DND-41 (cell line): ENCODE data around the gene TNC.

Experiments used
- ATAC-seq: fragments of 200-7000 bp; cut with Tn5 transposase; 3 replicates; pipeline ENCODE4 v1.9.1; 2021; ENCODE audit warnings: low read depth; ENCODE audit not compliant: insufficient read depth
- DNase-seq: peaks from one replicate; pipeline ENCODE4 v3.0.0-alpha.2; 2020
- H2AFZ ChIP-seq: 2 replicates; pipeline ENCODE4 v1.6.0; 2012; ENCODE audit warnings: low read depth, low read length
- H3K27ac ChIP-seq: 2 replicates; pipeline ENCODE4 v1.5.1; 2012; ENCODE audit warnings: low read length, inconsistent platforms
- H3K27me3 ChIP-seq: fragments of 200-600 bp; sonication (generic); 2 replicates; pipeline ENCODE4 v1.6.0; 2012; ENCODE audit warnings: low read length, mild to moderate bottlenecking, inconsistent platforms; ENCODE audit not compliant: insufficient read depth, poor library complexity
- H3K36me3 ChIP-seq: 2 replicates; pipeline ENCODE4 v1.5.1; 2012; ENCODE audit warnings: low read length, inconsistent platforms; ENCODE audit not compliant: insufficient read depth
- H3K4me1 ChIP-seq: 2 replicates; pipeline ENCODE4 v1.5.1; 2012; ENCODE audit warnings: mild to moderate bottlenecking, low read length; ENCODE audit not compliant: insufficient read depth
- H3K4me2 ChIP-seq: 2 replicates; pipeline ENCODE4 v1.6.0; 2012; ENCODE audit warnings: mild to moderate bottlenecking, moderate library complexity, low read length, inconsistent platforms; ENCODE audit not compliant: insufficient read depth
- H3K4me3 ChIP-seq, 2 experiments: fragments of 200-600 bp in 1 of 2; shearing (Covaris generic) in 1 of 2; 2 replicates each; pipeline ENCODE4 v1.5.1; 2012 to 2016; ENCODE audit warnings: inconsistent platforms in 2 of 2, low read length in 2 of 2, mild to moderate bottlenecking in 2 of 2, low read depth in 1 of 2, moderate library complexity in 1 of 2
- H3K79me2 ChIP-seq: 2 replicates; pipeline ENCODE4 v1.6.0; 2012; ENCODE audit warnings: low read length, inconsistent platforms; ENCODE audit not compliant: insufficient read depth
- H3K9ac ChIP-seq: 2 replicates; pipeline ENCODE4 v1.6.0; 2012; ENCODE audit warnings: low read depth, mild to moderate bottlenecking, inconsistent platforms, low read length, moderate library complexity
- H3K9me3 ChIP-seq: 2 replicates; pipeline ENCODE4 v1.5.1; 2012; ENCODE audit warnings: low read length, moderate library complexity, mild to moderate bottlenecking, inconsistent platforms; ENCODE audit not compliant: insufficient read depth, severe bottlenecking
- H4K20me1 ChIP-seq: 2 replicates; pipeline ENCODE4 v1.6.0; 2012; ENCODE audit warnings: low read length; ENCODE audit not compliant: insufficient read depth
- CTCF ChIP-seq: IDR thresholded peaks from 2 replicates; pipeline ENCODE4 v1.5.1; 2012; ENCODE audit warnings: borderline replicate concordance, low read length, moderate library complexity, mild to moderate bottlenecking; ENCODE audit not compliant: poor library complexity, severe bottlenecking; ENCODE audit errors: extremely low read depth
- EZH2 ChIP-seq: IDR thresholded peaks from 3 replicates; pipeline ENCODE4 v1.6.1; 2012; ENCODE audit warnings: borderline replicate concordance, low read depth, mild to moderate bottlenecking, moderate library complexity, low read length, inconsistent platforms; ENCODE audit not compliant: severe bottlenecking

TNC gene

GRCh38 chr9:115063058-115063845, 54.7 kb downstream of the TNC start:
- no peaks in the 10 kb centered on the region for H3K79me2 ChIP-seq
- no peak overlapping the region for H3K27ac ChIP-seq
- no peak overlapping the region for H2AFZ ChIP-seq
- no peak overlapping the region for H3K4me2 ChIP-seq
- H3K27me3 ChIP-seq, result peaks cover 3% of the 10 kb centered on the region
- no peaks in the 10 kb centered on the region for H3K9me3 ChIP-seq
- H3K36me3 ChIP-seq, result no peaks in the 10 kb centered on the region
- TF ChIP-seq EZH2, result no peak
- TF ChIP-seq CTCF, result no peak
- no peak for DNase-seq
- no peak overlapping the region for H3K9ac ChIP-seq
- no peaks in the 10 kb centered on the region for H4K20me1 ChIP-seq
- no peaks in the 10 kb centered on the region for H3K4me1 ChIP-seq
- no peak overlapping the region for H3K4me3 ChIP-seq
- no peak for ATAC-seq

- Histone ChIP-seq H3K27ac (no peak overlapping the region), H3K4me3 (no peak overlapping the region), H3K4me1 (no peaks in the 10 kb centered on the region), H3K27me3 (peaks cover 6% of the 10 kb centered on the region), H2AFZ (no peak overlapping the region), H3K79me2 (no peaks in the 10 kb centered on the region), H3K36me3 (no peaks in the 10 kb centered on the region), H3K9ac (no peak overlapping the region), H3K4me2 (no peak overlapping the region), H4K20me1 (no peaks in the 10 kb centered on the region), H3K9me3 (no peaks in the 10 kb centered on the region)
- TF ChIP-seq CTCF (no peak), EZH2 (no peak)
- DNase-seq (no peak), ATAC-seq (no peak)
Measured at GRCh38 chr9:115058684-115059315, 59.2 kb downstream of the TNC start.

- no peak for ATAC-seq
- H3K4me3 ChIP-seq, result no peak overlapping the region
- H3K27ac ChIP-seq, result no peak overlapping the region
- H3K9ac ChIP-seq, result no peak overlapping the region
- H2AFZ ChIP-seq, result no peak overlapping the region
- no peak overlapping the region for H3K4me2 ChIP-seq
- no peaks in the 10 kb centered on the region for H3K9me3 ChIP-seq
- H3K4me1 ChIP-seq, result no peaks in the 10 kb centered on the region
- no peak for DNase-seq
- no peaks in the 10 kb centered on the region for H3K79me2 ChIP-seq
- TF ChIP-seq CTCF (no peak), EZH2 (no peak)
- no peaks in the 10 kb centered on the region for H3K36me3 ChIP-seq
- H3K27me3 ChIP-seq, result peaks cover 6% of the 10 kb centered on the region
- H4K20me1 ChIP-seq, result no peaks in the 10 kb centered on the region
Measured at GRCh38 chr9:115058175-115058574, 59.8 kb downstream of the TNC start.
